Peyer's patch (tissue), 4 donors: Measurements from ENCODE around the gene HSPBP1.

Source experiments
- POLR2A ChIP-seq, 2 donors: fragments of 450-650 bp; IDR thresholded peaks; one replicate each; pipeline ENCODE4 v1.5.1; 2017; ENCODE audit warnings: antibody characterized with exemption in 2 of 2, mild to moderate bottlenecking in 2 of 2, moderate library complexity in 2 of 2
- TF ChIP-seq, protein P1 (sequence below), 6 experiments: fragments of 450-650 bp in 4 of 6; fragments of 200-600 bp in 2 of 6; sonication (generic) in 1 of 6; IDR thresholded peaks; one replicate each; pipeline ENCODE4 v1.5.1; 2017 to 2019; ENCODE audit warnings: antibody characterized with exemption in 6 of 6, mild to moderate bottlenecking in 3 of 6, moderate library complexity in 1 of 6

DNA sequence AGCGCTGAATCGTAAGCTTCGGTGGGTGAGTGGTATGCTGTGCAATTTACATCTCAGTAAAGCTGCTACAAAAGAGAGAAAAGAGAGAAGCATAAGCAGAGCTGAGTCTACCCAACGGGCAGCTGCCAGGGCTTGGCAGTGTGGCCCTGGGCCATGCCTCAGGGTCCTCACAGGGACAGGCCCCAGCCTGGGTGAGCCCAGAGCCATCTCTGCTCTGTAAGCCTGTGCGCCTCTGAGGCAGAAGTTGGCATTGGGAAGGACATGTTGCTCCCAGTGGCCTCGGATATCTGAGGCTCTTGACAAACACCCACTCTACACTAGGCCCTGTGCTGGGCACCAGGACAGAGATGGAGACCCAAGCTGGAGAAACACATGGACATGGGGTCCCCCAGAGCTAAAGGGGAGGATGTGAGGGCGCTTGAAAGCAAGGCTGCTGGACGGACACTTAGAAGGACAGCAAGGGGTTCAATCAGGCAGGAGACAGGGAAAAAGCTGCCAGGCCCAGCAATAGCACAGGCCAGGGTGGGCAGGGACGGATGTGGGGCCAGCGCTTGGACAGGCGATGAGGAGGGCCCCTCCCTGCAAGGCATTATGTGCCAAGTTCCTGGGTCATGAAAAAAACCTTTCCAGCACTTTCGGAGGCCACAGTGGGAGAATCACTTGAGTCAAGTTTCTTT lies 35.8 kb downstream of the HSPBP1 start:
- TF ChIP-seq, protein P1, sequence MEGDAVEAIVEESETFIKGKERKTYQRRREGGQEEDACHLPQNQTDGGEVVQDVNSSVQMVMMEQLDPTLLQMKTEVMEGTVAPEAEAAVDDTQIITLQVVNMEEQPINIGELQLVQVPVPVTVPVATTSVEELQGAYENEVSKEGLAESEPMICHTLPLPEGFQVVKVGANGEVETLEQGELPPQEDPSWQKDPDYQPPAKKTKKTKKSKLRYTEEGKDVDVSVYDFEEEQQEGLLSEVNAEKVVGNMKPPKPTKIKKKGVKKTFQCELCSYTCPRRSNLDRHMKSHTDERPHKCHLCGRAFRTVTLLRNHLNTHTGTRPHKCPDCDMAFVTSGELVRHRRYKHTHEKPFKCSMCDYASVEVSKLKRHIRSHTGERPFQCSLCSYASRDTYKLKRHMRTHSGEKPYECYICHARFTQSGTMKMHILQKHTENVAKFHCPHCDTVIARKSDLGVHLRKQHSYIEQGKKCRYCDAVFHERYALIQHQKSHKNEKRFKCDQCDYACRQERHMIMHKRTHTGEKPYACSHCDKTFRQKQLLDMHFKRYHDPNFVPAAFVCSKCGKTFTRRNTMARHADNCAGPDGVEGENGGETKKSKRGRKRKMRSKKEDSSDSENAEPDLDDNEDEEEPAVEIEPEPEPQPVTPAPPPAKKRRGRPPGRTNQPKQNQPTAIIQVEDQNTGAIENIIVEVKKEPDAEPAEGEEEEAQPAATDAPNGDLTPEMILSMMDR (IDR thresholded peaks at IDR 0.05), result no peak
- no peak for TF ChIP-seq POLR2A (IDR thresholded peaks at IDR 0.05)
